Measurements from ENCODE around the gene GCH1.

- no peak for TF ChIP-seq POLR2AphosphoS5 (IDR thresholded peaks at IDR 0.05; ENCODE audit: low read depth)
- TF ChIP-seq CTCF (IDR thresholded peaks at IDR 0.05; ENCODE audit: insufficient read depth, low read length), result no peak
These were observed 12.7 kb downstream of the GCH1 start for GRCh38 chr14:54889919-54890318.

Data from HL-60 (cell line).